Loucy (cell line): ENCODE results near the gene KLF16.

Experiments used
- EZH2phosphoT487 ChIP-seq: fragments of 200-600 bp; IDR thresholded peaks from 2 replicates; pipeline ENCODE4 v1.6.1; 2018; ENCODE audit warnings: antibody characterized with exemption, mild to moderate bottlenecking, moderate library complexity, borderline replicate concordance
- TF ChIP-seq, protein P1 (sequence below): fragments of 200-600 bp; sonication (generic); conservative IDR thresholded peaks from 2 replicates; pipeline ENCODE4 v1.5.1; 2014; ENCODE audit warnings: mild to moderate bottlenecking, antibody characterized with exemption, low read length

GRCh38 chr19:1854039-1854541 lies 9.3 kb downstream of the KLF16 start:
- TF ChIP-seq, protein P1, sequence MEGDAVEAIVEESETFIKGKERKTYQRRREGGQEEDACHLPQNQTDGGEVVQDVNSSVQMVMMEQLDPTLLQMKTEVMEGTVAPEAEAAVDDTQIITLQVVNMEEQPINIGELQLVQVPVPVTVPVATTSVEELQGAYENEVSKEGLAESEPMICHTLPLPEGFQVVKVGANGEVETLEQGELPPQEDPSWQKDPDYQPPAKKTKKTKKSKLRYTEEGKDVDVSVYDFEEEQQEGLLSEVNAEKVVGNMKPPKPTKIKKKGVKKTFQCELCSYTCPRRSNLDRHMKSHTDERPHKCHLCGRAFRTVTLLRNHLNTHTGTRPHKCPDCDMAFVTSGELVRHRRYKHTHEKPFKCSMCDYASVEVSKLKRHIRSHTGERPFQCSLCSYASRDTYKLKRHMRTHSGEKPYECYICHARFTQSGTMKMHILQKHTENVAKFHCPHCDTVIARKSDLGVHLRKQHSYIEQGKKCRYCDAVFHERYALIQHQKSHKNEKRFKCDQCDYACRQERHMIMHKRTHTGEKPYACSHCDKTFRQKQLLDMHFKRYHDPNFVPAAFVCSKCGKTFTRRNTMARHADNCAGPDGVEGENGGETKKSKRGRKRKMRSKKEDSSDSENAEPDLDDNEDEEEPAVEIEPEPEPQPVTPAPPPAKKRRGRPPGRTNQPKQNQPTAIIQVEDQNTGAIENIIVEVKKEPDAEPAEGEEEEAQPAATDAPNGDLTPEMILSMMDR = no peak
- no peak for TF ChIP-seq EZH2phosphoT487
